HuH-7 (cell line): ENCODE measurements around the gene TULP4.
"Not testable (repeated sequence)": the region's sequence is repeated elsewhere in the genome, so short reads cannot be mapped to it uniquely, and the experiment has no call there.

Experiments used
- DNase-seq: peaks from one replicate; pipeline ENCODE4 v3.0.0; 2011; ENCODE audit warnings: low spot score

TULP4 gene

DNA sequence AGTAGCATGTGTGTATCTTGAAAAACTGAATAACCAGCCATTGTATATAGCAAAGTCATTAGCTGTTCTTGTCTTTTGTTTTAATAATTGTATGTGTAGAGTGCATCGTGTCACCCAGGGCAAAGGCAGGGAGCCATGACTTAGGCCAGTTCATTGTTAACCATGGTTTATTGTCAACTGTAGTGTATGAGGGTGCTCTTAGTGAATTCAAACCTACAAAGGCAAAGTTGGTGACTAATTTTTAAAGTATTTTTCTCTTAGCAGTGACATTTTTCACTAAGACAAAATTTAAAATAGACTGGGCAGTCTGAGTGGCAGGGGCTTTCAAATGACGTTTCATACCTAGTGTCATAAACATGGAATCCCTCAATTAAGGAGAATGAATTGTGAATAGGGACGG lies 79.0 kb downstream of the TULP4 start:
- DNase-seq, result no peak

DNA sequence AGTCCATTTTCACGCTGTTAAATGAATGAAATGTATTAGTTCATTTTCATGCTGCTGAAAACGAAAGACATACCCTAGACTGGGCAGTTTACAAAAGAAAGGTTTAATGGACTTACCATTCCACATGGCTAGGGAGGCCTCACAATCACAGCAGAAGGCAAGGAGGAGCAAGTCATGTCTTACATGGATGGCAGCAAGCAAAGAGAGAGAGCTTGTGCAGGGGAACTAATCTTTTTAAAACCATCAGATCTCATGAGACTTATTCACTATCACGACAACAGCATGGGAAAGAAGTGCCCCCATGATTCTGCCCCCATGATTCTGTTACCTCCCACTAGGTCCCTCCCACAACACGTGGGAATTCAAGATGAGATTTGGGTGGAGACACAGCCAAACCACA lies 79.7 kb downstream of the TULP4 start:
- not testable (repeated sequence) for DNase-seq

DNA sequence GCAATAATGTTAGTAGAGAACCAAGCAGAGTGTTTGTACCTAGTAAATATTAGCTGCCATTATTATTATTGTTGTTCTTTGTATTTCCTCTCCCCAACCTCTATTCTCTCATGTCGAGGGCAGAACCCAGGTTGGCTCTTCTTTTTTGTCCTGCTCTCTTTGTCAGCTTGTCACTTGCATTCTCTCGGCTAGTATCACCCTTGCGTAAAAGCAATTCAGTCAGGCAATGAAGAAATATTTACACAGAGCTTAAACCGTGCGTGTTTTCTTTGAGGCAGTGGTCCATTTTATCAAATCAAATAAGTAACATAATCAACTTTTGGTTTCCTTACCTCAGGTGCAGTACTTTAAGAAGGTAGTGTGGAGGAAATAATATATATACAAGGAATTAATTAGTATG lies 83.9 kb downstream of the TULP4 start:
- DNase-seq, result peak; percentile 62

DNA sequence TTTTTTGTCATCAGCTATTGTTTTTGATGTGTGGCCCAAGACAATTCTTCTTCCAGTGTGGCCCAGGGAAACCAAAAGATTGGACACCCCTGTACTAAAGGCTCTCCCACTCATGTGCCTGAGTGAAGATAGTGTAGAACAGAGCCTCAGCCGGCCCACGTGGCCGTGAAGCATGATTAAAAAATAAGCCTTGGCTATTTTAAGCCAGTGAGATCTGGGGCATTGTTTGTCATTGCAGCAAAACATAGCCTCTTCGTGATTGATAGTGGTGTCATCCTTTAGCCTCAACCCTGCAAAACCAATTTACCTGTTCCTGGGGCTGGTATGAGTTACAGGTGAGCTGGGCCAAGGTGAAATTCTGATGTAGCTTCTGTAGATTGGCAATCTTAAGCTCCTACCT lies 85.3 kb downstream of the TULP4 start:
- DNase-seq, result no peak

DNA sequence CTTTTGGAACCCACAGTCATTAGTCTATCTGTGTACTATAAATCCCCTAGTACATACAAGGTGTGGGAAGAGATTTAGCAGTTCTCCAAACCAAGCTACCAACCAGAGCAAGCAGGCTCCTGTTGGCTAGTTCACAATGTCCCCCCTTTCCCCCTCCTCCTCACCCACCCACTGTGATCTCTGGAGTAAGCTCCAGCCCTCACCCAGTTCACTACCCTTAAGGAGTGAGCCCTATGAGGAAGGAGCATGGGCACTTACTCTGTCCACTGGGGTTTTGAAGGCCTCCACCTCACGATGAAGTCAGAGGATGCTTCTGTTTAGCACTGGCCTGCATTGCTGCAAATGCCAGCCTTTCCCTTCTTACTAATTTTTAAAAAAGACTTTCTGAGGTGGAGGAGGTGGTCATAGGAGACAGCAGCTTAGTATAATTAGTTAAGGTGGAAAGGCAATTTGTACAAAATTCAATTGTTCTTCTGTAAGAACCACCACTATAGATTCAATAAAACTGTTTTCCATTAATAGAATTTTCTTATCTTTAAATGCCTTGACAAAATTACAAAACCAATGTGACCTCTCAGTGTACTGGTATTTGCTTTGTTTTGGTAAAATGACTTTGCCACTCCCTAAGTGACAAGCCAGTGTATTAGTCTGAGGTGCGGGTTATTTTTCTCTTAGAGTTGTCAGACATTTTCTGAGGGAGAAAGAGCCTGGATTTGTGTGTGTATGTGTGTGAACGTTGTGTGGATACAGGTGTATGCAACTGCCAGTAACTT lies 86.2 kb downstream of the TULP4 start:
- no peak for DNase-seq

DNA sequence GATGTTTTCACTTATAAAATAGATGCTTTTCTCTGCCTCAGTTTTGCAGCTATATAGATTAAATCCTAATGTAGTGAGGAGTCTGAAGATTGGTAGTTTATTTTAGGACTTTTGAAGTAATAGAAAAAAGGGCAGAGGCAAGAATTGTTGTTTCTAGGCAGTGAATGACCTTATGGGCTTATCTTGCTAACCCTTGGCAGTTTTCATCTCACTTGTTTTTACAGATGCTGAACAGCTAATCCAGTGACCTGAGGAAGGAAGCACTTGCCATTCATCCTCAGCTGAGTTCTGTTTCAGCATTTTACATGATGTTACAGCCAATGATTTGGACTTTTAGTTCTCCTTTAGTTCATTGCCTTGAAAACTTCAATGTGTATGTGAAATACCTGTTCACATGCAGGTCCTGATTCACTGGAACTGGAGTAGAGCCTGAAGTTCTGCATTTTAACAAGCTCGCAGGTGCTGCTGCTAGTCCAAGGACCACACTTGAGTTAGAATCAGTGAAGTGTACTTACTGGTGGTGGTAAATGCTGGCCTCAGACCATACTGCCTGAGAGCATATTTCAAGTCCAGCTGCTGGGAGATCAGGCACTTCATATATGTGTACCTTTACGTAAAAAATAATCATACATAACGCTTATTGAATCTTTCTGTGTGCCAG lies 86.9 kb downstream of the TULP4 start:
- no peak for DNase-seq

DNA sequence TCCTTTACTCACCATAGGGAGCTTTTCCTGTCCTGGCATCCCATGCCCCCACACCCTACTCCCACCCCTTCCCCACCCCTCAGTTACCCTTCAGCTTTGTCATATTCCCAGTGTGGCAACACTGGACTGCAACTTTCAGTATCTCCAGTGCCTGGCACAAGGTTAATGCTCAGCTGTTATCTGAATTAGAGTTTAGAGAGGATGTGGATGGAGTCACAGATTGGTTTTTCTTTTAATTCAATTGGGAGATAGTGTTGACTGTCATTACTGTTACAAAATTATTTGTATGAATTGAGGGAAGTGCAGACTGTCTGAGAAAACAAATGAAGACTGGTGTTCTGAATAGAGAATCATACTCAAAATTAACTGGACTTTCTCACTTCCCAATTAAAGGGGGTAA lies 89.9 kb downstream of the TULP4 start:
- no peak for DNase-seq

DNA sequence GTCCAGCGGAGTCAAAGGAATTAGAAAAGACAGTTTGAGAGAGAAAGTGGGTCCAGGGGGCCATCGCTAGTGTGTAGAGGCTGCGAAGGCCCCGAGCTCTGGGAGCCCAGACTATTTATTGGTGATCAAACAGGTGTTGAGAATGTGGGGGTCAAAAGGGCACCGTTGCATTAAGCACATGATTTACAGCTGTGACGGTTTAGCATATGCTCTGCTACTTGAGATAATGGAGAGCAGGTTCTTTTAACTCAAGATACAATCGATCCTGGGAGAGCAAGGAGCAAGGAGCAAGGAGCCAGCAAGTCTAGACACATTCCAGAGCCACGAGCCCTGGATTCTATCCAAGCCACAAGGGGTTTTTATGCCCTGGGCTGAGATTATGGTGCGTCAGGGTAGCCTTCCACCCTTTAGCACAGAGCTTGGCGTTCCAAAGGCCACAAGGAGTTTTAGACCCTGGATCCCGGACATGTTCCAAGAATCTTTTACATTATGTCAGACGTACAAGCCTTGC lies 93.1 kb downstream of the TULP4 start:
- not testable (repeated sequence) for DNase-seq

DNA sequence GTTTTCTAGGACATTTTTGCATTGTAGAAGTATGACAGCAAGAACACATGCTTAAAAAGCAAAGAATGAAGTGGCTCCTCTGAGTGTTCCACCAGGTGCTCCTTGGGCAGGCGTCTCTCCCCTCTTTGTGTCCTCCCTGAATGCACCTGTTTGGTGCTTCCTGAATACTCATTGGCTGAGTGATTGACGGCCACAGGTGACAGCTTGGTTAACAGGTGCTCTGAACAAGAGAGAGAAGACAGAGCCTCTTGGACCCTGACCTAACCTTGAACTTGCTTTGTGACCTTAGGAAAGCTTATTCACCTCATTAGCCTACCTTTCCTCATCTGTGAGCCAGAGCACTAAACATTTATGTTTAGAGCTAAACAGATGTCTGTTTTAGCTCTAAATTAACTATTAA lies 93.7 kb downstream of the TULP4 start:
- DNase-seq, result no peak

DNA sequence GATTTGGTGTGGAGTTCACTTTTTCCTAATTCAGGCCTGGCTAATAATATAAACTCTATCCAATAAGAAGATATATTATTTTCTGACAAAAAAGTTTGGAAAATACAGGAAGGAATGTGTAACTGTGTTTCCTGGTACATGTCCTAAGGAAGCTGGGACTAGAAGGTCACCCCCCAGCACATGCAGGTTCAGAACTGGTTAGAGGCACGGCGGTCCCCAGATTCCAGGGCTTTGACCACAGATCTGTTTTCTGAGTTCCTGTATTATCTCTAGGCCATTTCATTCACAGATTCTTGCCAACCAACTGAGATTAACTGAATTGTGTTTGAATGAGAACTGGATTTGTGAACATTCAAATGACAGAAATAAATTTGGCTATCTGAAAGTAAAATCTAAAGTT lies 94.5 kb downstream of the TULP4 start:
- no peak for DNase-seq

DNA sequence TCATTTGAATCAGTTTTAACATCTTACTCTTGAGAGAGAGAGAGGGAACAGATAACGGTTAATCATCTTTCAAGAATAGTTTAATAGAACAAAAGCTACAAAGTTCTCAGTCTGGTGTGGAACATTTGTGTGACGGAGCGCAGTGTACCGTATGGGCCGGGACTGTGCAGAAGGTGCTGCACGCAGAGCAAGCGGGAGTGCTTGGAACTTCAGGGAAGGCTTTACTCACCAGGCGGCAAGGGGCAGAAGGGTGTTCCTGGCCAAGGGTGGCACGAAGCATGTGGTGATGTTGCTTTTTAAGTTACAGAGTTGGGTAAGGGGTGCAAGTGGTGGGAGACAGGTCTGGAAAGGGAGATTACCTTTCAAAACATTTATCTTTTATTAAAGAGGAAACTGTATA lies 95.7 kb downstream of the TULP4 start:
- DNase-seq, result no peak

DNA sequence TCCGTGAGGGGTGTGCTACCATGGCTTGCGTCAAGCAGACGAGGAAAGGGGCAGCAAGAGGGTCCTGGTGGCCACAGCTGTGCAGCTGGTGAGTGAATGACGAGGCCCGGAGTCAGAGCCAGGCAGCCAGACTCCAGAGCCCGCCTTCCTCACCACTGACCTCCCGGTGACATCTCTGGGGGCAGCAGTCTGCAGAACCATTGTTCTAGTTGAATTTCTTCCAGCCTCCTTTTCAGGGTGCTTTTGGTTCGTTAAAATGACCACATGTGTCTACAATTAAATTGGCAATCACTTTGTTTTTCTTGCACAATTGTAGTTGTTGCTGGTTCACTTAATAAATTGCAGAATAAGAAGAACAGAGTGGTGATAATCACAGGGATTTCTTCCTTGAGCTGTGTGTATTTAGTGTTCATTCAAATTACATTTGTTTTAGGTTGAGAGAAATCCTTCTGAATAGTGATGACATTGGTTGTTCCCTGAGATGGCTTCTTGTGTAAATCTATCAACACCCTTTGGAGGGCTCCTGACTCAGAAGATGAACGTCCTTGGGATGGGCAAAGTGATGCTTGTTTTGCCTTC lies 96.4 kb downstream of the TULP4 start:
- DNase-seq, result no peak

DNA sequence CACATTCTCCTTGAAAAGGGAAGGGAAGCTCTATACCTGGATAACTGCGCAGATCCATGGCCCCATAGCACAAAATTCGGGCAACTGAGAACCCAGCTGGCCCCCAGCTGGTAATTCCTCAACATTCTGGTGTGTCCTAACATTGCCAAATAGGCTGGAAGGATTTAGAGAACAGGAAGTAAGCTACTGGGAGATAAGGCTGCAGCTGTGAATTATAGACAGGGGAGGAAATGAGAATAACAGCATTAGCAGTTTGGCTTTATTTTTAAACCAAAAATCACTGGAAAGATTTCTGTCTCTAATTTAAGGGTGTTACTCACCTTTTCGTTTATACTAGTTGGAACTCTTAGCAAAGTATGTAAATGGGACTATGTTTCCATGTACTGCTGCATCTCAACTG lies 97.2 kb downstream of the TULP4 start:
- DNase-seq, result peak; percentile 40

DNA sequence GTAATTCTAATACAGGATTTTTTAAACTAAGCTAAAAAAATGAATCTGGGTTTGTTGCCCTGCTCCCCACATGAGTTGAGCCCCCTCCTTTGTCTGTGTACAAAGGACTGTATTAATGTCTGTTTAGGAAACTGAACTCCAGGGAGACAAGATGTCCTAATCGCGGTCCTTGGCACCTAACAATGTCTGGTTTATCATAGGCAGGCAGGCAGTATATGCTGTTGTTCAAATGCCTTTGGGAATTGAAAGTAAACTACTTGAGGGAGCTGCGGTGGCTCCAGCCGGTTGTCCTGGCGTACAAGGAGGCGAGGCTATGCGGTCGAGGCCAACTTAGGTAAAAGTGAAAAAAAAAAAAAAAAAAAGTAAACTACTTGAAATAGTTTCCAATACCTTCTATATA lies 98.5 kb downstream of the TULP4 start:
- no peak for DNase-seq

DNA sequence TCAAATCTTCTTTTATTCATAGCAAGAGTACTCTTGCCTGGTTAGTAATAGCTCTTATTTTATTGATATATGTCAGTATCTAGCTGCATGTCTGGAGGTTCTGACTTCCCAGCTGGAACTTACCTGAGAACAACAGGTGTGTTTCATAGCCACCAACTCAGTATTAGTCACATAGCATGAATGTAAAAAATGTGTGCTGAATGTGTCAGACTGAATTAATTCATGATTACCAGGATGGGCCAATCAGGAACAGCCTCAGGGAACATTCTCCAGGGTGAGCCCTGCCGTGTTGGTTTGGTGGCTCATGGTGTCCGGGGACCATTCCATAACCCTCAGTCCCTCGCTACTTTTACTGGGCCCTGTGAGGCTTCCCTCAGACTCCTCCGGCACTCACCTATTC lies 99.7 kb downstream of the TULP4 start:
- DNase-seq, result no peak

DNA sequence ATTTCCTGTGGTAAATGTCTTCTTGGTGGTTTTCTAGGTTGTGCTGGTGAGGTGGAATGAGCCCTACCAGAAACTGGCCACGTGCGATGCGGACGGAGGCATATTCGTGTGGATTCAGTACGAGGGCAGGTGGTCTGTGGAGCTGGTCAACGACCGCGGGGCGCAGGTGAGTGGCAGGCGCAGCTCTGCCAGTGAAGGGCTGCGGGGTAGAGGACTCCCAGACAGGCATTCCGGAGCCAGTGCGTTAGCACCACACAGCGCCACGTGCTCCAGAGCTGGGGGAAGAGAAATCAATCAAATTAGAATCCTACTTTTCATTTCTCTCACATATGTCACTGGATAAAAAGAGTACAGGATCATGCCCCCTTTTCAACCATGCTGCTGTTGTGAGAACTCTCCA lies 100.8 kb downstream of the TULP4 start:
- DNase-seq, result no peak

DNA sequence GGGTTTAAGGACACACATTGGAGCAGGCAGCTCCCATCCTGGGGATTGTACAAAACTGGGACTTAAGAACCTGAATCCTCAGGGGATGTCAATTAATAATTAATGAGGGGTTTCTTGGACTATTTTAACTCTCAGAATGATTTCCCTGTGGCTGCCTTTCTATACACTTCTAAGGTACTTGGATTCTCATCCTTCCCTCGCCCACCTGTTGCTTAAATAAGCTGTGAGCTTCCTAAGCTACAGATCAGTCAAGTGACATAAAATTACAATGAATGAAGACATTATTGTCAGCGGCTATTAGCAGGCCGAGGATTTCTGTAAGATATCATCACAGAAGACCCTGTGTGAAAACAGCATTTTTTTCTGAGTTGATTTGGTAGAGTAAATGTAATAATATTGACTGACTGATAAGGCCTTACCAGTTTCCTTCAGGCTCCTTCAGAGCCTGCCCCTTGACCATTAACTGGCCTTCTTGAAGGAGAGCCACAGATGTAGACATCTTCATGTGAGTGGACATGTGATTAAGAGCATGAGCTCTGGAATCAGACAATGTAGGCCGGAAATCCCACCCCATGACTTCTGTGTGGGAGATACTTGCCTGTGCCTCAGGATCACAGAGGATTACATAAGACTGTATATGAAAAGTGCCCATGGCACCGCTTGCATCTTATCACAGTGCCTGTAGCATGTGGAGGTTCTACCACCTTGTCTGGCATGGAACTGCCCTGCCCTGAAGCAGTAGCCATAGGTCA lies 101.7 kb downstream of the TULP4 start:
- no peak for DNase-seq

DNA sequence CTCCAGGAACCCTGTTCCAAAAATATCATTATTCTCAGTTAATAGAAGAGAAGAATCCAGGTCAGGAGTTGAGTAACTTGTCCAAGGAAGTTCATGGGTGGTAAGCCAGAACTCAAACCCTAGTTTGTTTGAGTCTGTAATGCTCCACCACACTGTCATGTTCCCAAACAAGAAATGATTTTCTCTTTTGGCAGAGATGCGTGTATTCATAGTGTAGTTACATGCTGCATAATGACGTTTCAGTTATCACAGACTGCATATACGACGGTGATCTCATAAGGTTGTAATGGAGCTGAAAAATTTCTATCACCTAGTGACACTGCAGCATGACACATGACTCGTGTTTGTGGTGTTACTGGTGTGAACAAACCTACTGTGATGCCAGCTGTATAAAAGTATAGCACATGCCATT lies 102.6 kb downstream of the TULP4 start:
- no peak for DNase-seq

DNA sequence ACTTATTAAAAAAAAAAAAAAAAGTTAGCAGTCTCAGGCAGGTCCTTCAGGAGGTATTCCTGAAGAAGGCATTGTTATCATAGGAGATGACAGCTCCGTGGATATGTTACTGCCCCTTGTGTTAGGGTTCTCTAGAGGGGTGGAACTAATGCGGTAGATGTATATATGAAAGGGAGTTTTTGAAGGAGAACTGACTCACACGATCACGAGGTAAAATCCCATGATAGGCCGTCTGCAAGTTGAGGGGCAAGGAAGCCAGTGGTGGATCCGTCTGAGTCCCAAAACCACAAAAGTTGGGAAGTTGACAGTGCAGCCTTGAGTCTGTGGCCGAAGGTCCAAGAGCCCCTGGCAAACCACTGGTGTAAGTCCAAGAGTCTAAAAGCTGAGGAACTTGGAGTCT lies 103.4 kb downstream of the TULP4 start:
- DNase-seq, result no peak

DNA sequence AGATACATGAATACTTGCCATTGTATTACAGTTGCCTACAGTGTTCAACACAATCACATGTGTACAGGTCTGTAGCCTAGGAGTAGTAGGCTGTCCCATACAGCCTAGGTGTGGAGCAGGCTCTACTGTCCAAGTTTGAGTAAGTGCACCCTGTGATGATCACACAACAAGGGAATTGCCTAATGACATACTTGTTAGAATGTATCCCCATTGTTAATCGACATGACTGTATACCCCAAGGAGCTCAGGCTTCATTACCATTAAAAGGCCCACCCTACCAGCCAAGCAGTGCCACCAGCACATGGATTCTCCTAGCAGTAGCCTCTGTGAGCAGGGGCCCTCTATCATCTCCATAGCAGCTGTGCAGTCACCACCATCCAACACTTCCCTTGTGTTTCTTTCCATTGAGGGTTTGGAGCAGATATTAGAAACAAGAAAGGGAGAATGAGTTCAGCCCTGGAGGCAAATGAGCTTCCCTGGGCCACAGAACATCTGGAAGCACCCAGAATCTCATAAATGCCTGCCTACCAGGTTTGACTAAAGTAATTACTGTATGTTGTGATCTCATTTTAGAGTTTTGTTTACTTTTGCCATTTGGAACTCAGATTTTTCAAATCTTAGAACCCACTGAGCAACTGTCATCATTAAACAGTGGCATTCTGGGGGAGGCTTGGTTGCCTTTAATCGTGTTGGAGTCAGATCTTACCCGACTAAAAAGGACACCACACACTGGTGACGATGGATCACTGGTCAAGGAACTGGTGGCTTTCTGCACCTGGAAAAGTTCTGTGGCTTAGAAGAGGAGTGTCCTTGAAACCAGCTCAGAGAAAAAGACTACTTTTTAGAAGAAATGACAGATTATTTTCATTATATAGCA lies 104.9 kb downstream of the TULP4 start:
- DNase-seq, result no peak

DNA sequence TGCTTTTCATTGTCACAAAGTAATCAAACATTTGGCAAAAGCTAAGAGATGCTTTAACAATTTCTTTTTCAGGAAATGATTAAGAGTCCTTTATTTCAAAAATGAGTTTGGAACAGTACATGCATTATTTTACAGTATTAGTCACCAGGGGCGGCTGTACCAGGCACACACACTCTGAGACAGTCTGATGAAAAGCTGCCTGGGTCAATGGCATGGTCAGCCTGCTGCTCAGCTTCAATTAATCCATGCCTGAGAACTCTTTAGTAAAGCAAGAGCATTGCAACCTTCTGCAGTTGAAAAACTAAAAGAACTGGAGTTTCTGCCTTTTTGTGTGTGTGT lies 105.5 kb downstream of the TULP4 start:
- no peak for DNase-seq

DNA sequence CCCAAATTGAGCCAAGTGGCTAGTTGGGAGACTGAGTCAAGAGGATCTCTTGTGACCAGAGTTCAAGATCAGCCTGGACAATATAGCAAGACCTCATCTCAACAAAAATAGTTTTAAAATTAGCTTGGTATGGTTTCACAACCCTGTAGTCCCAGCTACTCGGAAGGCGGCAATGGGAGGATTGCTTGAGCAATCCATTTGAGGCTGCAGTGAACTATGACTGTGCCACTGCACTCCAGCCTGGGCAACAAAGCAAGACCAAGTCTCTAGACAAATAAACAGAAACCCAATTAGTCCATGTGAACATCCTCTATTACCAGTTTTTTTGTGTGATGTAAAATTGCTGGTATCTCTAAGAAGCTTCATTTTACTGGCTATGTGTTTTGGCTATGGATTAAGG lies 106.2 kb downstream of the TULP4 start:
- DNase-seq, result no peak
